HCT116 (cell line): ENCODE measurements around the gene PARVA. TPM values are rescaled to one million over a fixed set of nuclear protein-coding genes. Genes with fewer than 3 reads are reported as not detected.

Experiments used
- ATAC-seq: fragments of 200-7000 bp; cut with Tn5 transposase; 2 replicates; pipeline ENCODE4 v1.9.1; 2020; ENCODE audit warnings: mild to moderate bottlenecking, moderate library complexity
- BruUV-seq: library from RNA; stranded (reverse); fragments of 400-500 nt; replicated peaks from 2 replicates; lab custom pipeline; 2021; lab: Mats Ljungman, UMichigan
- CTCF ChIA-PET: fragments of 300-600 bp; sonication (Branson Sonifier 250); formaldehyde crosslinking; loops from one replicate; lab custom pipeline; 2021; ENCODE audit warnings: antibody characterized with exemption; lab: Charles Lee
- POLR2A ChIA-PET: fragments of 300-600, 350-600 bp; sonication (Branson Sonifier 250); formaldehyde crosslinking; loops from one replicate; lab custom pipeline; 2021; ENCODE audit warnings: antibody characterized with exemption; lab: Charles Lee
- RAD21 ChIA-PET, 2 experiments: fragments of 300-600 bp; sonication (Branson Sonifier 250); formaldehyde crosslinking; loops; one replicate each; lab custom pipeline; 2023; ENCODE audit warnings: low total read pairs in 2 of 2; ENCODE audit not compliant: uncharacterized antibody in 2 of 2, unreplicated experiment in 2 of 2, low non-redundant PET in 1 of 2; lab: Charles Lee
- DNase-seq: peaks from one replicate; pipeline ENCODE4 v3.0.0-alpha.2; 2010; ENCODE audit warnings: low read depth, low spot score
- H2AFZ ChIP-seq: fragments of 200-600 bp; shearing (Covaris generic), sonication (generic); 2 replicates; pipeline ENCODE4 v1.6.1; 2017; ENCODE audit warnings: low read depth, mixed run types, mixed read lengths, antibody characterized with exemption, low read length; ENCODE audit not compliant: poor library complexity, severe bottlenecking
- H3K27ac ChIP-seq: 2 replicates; pipeline ENCODE4 v1.5.1; 2012; ENCODE audit warnings: low read depth, low read length
- H3K27me3 ChIP-seq: fragments of 200-600 bp; sonication (generic); 2 replicates; pipeline ENCODE4 v1.6.1; 2016; ENCODE audit warnings: mixed run types, low read length, mixed read lengths; ENCODE audit not compliant: insufficient read depth
- H3K36me3 ChIP-seq, 2 experiments: fragments of 200-500 bp in 1 of 2; fragments of 200-600 bp in 1 of 2; sonication (Bioruptor generic) in 1 of 2; sonication (generic) in 1 of 2; 2 replicates each; pipeline versions ENCODE4 v1.5.1 to v1.6.1; 2014 to 2016; ENCODE audit warnings: low read length in 2 of 2, inconsistent platforms in 1 of 2, mixed read lengths in 1 of 2, mixed run types in 1 of 2; ENCODE audit not compliant: insufficient read depth in 2 of 2, control insufficient read depth in 1 of 2
- H3K4me1 ChIP-seq, 2 experiments: fragments of 200-600 bp in 1 of 2; sonication (generic) in 1 of 2; 2 replicates each; pipeline versions ENCODE4 v1.5.1 to v1.6.1; 2012 to 2017; ENCODE audit warnings: low read length in 2 of 2, inconsistent platforms in 1 of 2, mild to moderate bottlenecking in 1 of 2, mixed read lengths in 1 of 2, mixed run types in 1 of 2, moderate library complexity in 1 of 2; ENCODE audit not compliant: insufficient read depth in 2 of 2, control insufficient read depth in 1 of 2
- H3K4me2 ChIP-seq: fragments of 200-600 bp; sonication (generic); 2 replicates; pipeline ENCODE4 v1.6.1; 2017; ENCODE audit warnings: mixed run types, low read length, mixed read lengths
- H3K4me3 ChIP-seq, 2 experiments: fragments of 200-600 bp in 1 of 2; sonication (generic) in 1 of 2; replicated peaks in 1 of 2; 2 replicates each; pipeline ENCODE4 v1.5.1; 2011 to 2016; ENCODE audit warnings: low read length in 2 of 2, control low read depth in 1 of 2, low read depth in 1 of 2, mild to moderate bottlenecking in 1 of 2, mixed read lengths in 1 of 2, mixed run types in 1 of 2
- H3K79me2 ChIP-seq: fragments of 200-600 bp; sonication (generic); 2 replicates; pipeline ENCODE4 v1.6.1; 2017; ENCODE audit warnings: mild to moderate bottlenecking, mixed run types, low read length, moderate library complexity, mixed read lengths; ENCODE audit not compliant: insufficient read depth
- H3K9ac ChIP-seq: fragments of 200-600 bp; sonication (generic); 2 replicates; pipeline ENCODE4 v1.6.1; 2016; ENCODE audit warnings: low read length, mixed read lengths
- H3K9me2 ChIP-seq: fragments of 200-600 bp; sonication (generic), shearing (Covaris generic); 2 replicates; pipeline ENCODE4 v1.6.1; 2017; ENCODE audit warnings: mixed run types, mild to moderate bottlenecking, moderate library complexity; ENCODE audit not compliant: insufficient read depth
- H3K9me3 ChIP-seq, 2 experiments: fragments of 200-500 bp in 1 of 2; fragments of 200-600 bp in 1 of 2; sonication (Bioruptor generic) in 1 of 2; sonication (generic) in 1 of 2; 2 replicates each; pipeline ENCODE4 v1.6.1; 2014 to 2017; ENCODE audit warnings: low read length in 2 of 2, mixed read lengths in 2 of 2, inconsistent platforms in 1 of 2, low read depth in 1 of 2, mild to moderate bottlenecking in 1 of 2, mixed run types in 1 of 2, moderate library complexity in 1 of 2; ENCODE audit not compliant: control insufficient read depth in 1 of 2, insufficient read depth in 1 of 2
- H4K20me1 ChIP-seq: fragments of 200-600 bp; sonication (generic), shearing (Covaris generic); 2 replicates; pipeline ENCODE4 v1.6.1; 2017; ENCODE audit warnings: mixed run types, mild to moderate bottlenecking, moderate library complexity; ENCODE audit not compliant: insufficient read depth
- CBX3 ChIP-seq: IDR thresholded peaks from 2 replicates; pipeline ENCODE4 v1.6.1; 2012; ENCODE audit warnings: low read depth
- ELF1 ChIP-seq: IDR thresholded peaks from 2 replicates; pipeline ENCODE4 v1.6.1; 2012; ENCODE audit warnings: low read depth, borderline replicate concordance
- EZH2 ChIP-seq: fragments of 200-600 bp; sonication (generic); IDR thresholded peaks from 2 replicates; pipeline ENCODE4 v1.6.1; 2017; ENCODE audit warnings: antibody characterized with exemption, mixed run types
- EZH2phosphoT487 ChIP-seq: fragments of 200-600 bp; IDR thresholded peaks from 2 replicates; pipeline ENCODE4 v1.6.1; 2018; ENCODE audit warnings: antibody characterized with exemption, borderline replicate concordance
- JUND ChIP-seq: IDR thresholded peaks from 2 replicates; pipeline ENCODE4 v1.6.1; 2012
- POLR2A ChIP-seq: IDR thresholded peaks from 2 replicates; pipeline ENCODE4 v1.7.0; 2011; ENCODE audit warnings: borderline replicate concordance; ENCODE audit not compliant: insufficient read depth, insufficient read length; ENCODE audit errors: extremely low read depth
- POLR2AphosphoS5 ChIP-seq: IDR thresholded peaks from 2 replicates; pipeline ENCODE4 v1.6.1; 2011; ENCODE audit warnings: mild to moderate bottlenecking, low read depth, low read length, moderate library complexity
- REST ChIP-seq: IDR thresholded peaks from 2 replicates; pipeline ENCODE4 v1.6.1; 2012; ENCODE audit warnings: low read depth
- SIN3A ChIP-seq: IDR thresholded peaks from 2 replicates; pipeline ENCODE4 v1.6.1; 2012; ENCODE audit warnings: low read depth
- TCF7L2 ChIP-seq: IDR thresholded peaks from 2 replicates; pipeline ENCODE4 v1.7.0; 2011; ENCODE audit warnings: borderline replicate concordance, inconsistent platforms; ENCODE audit not compliant: insufficient read depth, insufficient read length; ENCODE audit errors: extremely low read depth
- ZNF274 ChIP-seq: fragments of 200-500 bp; sonication (Bioruptor generic); IDR thresholded peaks from 2 replicates; pipeline ENCODE4 v1.6.1; 2014; ENCODE audit warnings: mild to moderate bottlenecking, low read depth, low read length, inconsistent platforms
- intact Hi-C: fragments of 100-400 bp; cut with micrococcal nuclease; formaldehyde crosslinking; loops from 2 replicates; pipeline ENCODE4 v1.10.0; 2022
- total RNA-seq: library from RNA; stranded (reverse); gene quantifications from one replicate; pipeline ENCODE4 v1.2.1, GENCODE V29; 2021; ENCODE audit not compliant: unreplicated experiment

The PARVA gene
- total RNA-seq, 1 experiment from 2014 or later = 18.4 TPM

- TF ChIP-seq REST = no peak
- no peak for TF ChIP-seq POLR2AphosphoS5
- TF ChIP-seq EZH2 = no peak
These were observed 44.0 kb downstream of the PARVA start (continued) for GRCh38 chr11:12421386-12421785.

- intact Hi-C loops = no loop called here
- Histone ChIP-seq H4K20me1 (no peaks in the 10 kb centered on the region), H2AFZ (no peak overlapping the region), H3K27ac (no peak overlapping the region), H3K9ac (no peak overlapping the region), H3K36me3 (no peaks in the 10 kb centered on the region), H3K4me1 (peaks cover 7 to 10% of the 10 kb centered on the region in 2 experiments; a peak in 3 of 4 replicates), H3K4me2 (no peak overlapping the region), H3K79me2 (no peaks in the 10 kb centered on the region), H3K4me3 (no peak overlapping the region)
- POLR2A ChIA-PET = no interaction called here
- ATAC-seq = no peak
- DNase-seq = no peak
- BruUV-seq = no TSS peak
- TF ChIP-seq JUND (no peak), ELF1 (no peak), SIN3A (no peak), POLR2A (no peak), EZH2phosphoT487 (no peak), CBX3 (no peak), TCF7L2 (no peak), ZNF274 (no peak)
- TF ChIP-seq, all 23 proteins: peak for 0
- Histone ChIP-seq H3K9me3 (no peaks in the 10 kb centered on the region), H3K27me3 (no peaks in the 10 kb centered on the region), H3K9me2 (no peaks in the 10 kb centered on the region)
- RAD21 ChIA-PET = no interaction called here
- CTCF ChIA-PET = no interaction called here
These were observed 48.8 kb downstream of the PARVA start for GRCh38 chr11:12426176-12426575.
